NOMO-1 treated with dmso at 0.1 percent for 144 hours (cell line): ENCODE data around the gene KRTAP10-8.
"Not testable (repeated sequence)": the region's sequence is repeated elsewhere in the genome, so short reads cannot be mapped to it uniquely, and the experiment has no call there.

Experiments
- DNase-seq: peaks from one replicate; lab custom pipeline; 2025; ENCODE audit not compliant: unreplicated experiment; lab: John Stamatoyannopoulos, UW

KRTAP10-8 gene

GRCh38 chr21:44612029-44612486 lies at the start of gene KRTAP10-8:
KRTAP10-8 (plus strand) TSS chr21:44612079; CDS start chr21:44612101, 22 bp downstream.
- DNase-seq: no peak

GRCh38 chr21:44564099-44564498 lies 47.8 kb upstream of the KRTAP10-8 start:
- DNase-seq: no peak

- DNase-seq: no peak
Observed at GRCh38 chr21:44564886-44565598, 46.8 kb upstream of the KRTAP10-8 start.

- DNase-seq: peak; percentile 48
Observed at GRCh38 chr21:44566403-44566802, 45.5 kb upstream of the KRTAP10-8 start.

GRCh38 chr21:44567481-44568171 lies 44.3 kb upstream of the KRTAP10-8 start:
- no peak for DNase-seq

GRCh38 chr21:44568261-44568660 lies 43.6 kb upstream of the KRTAP10-8 start:
- no peak for DNase-seq

GRCh38 chr21:44568667-44569556 lies 43.0 kb upstream of the KRTAP10-8 start:
- DNase-seq: peak; percentile 4

- DNase-seq: no peak
Observed at GRCh38 chr21:44569861-44570517, 41.9 kb upstream of the KRTAP10-8 start.

- no peak for DNase-seq
Observed at GRCh38 chr21:44571296-44571695, 40.6 kb upstream of the KRTAP10-8 start.

GRCh38 chr21:44571844-44572782 lies 39.8 kb upstream of the KRTAP10-8 start:
- DNase-seq: no peak

- DNase-seq: no peak
Observed at GRCh38 chr21:44572959-44573583, 38.8 kb upstream of the KRTAP10-8 start.

- not testable (repeated sequence) for DNase-seq
Observed at GRCh38 chr21:44573630-44574456, 38.0 kb upstream of the KRTAP10-8 start, which contains the start of gene KRTAP10-4. KRTAP10-4 (plus strand) TSS chr21:44573729; CDS start chr21:44573759, 30 bp downstream.

- no peak for DNase-seq
Observed at GRCh38 chr21:44574457-44575306, 37.2 kb upstream of the KRTAP10-8 start.

GRCh38 chr21:44575307-44576024 lies 36.4 kb upstream of the KRTAP10-8 start:
- no peak for DNase-seq

- DNase-seq: no peak
Observed at GRCh38 chr21:44576025-44576420, 35.9 kb upstream of the KRTAP10-8 start.

- no peak for DNase-seq
Observed at GRCh38 chr21:44578371-44579055, 33.4 kb upstream of the KRTAP10-8 start.
